CD4-positive, alpha-beta T cell (primary cell): Measurements from ENCODE around the gene TGM5. TPM values are rescaled to one million over a fixed set of nuclear protein-coding genes. Genes with fewer than 3 reads are reported as not detected.
A peak's percentile ranks its signal among the peaks of the same experiment; 100 is the strongest.
"Not testable (repeated sequence)": the region's sequence is repeated elsewhere in the genome, so short reads cannot be mapped to it uniquely, and the experiment has no call there.

Experiments used
- ATAC-seq: fragments of 200-7000 bp; cut with Tn5 transposase; one replicate; pipeline ENCODE4 v1.10.0; 2022; ENCODE audit warnings: mild to moderate bottlenecking; ENCODE audit not compliant: poor library complexity
- CTCF ChIA-PET: fragments of 350-600 bp; sonication (Branson Sonifier 250); formaldehyde crosslinking; loops from one replicate; lab custom pipeline; 2021; ENCODE audit warnings: antibody characterized with exemption, inconsistent platforms; lab: Charles Lee
- POLR2A ChIA-PET: fragments of 350-600 bp; sonication (Branson Sonifier 250); formaldehyde crosslinking; loops from one replicate; lab custom pipeline; 2021; ENCODE audit warnings: antibody characterized with exemption, inconsistent platforms; lab: Charles Lee
- DNase-seq, 14 experiments: peaks; one replicate each; pipeline ENCODE4 v3.0.0-alpha.2; 2013 to 2020; ENCODE audit warnings: mixed read lengths in 2 of 14
- H3K27ac ChIP-seq, 2 donors: one replicate each; pipeline versions ENCODE4 v1.5.1 to v1.7.0; 2013; ENCODE audit warnings: low read length in 2 of 2, low read depth in 1 of 2, mild to moderate bottlenecking in 1 of 2
- H3K27me3 ChIP-seq, 2 experiments: 1 replicate in 1 of 2; 2 replicates in 1 of 2; pipeline versions ENCODE4 v1.6.1 to v1.7.0; 2013; ENCODE audit warnings: low read length in 2 of 2, control low read depth in 1 of 2, mild to moderate bottlenecking in 1 of 2, moderate library complexity in 1 of 2; ENCODE audit not compliant: insufficient read depth in 2 of 2, control insufficient read depth in 1 of 2
- H3K36me3 ChIP-seq: one replicate; pipeline ENCODE4 v1.6.1; 2013; ENCODE audit warnings: low read length, control low read depth; ENCODE audit not compliant: insufficient read depth
- H3K4me1 ChIP-seq: one replicate; pipeline ENCODE4 v1.6.1; 2013; ENCODE audit warnings: low read length, control low read depth; ENCODE audit not compliant: insufficient read depth
- H3K4me3 ChIP-seq: one replicate; pipeline ENCODE4 v1.5.1; 2013; ENCODE audit warnings: mild to moderate bottlenecking, low read length, moderate library complexity
- H3K9me3 ChIP-seq, 2 experiments: 1 replicate in 1 of 2; 2 replicates in 1 of 2; pipeline versions ENCODE4 v1.6.1 to v1.7.0; 2013; ENCODE audit warnings: low read length in 2 of 2, mild to moderate bottlenecking in 2 of 2, control low read depth in 1 of 2, moderate library complexity in 1 of 2; ENCODE audit not compliant: control insufficient read depth in 1 of 2, insufficient read depth in 1 of 2
- H3K27ac Mint-ChIP-seq: one replicate; pipeline ENCODE4 v1.8.0; 2020; ENCODE audit warnings: mixed read lengths
- H3K27me3 Mint-ChIP-seq: one replicate; pipeline ENCODE4 v1.8.0; 2021; ENCODE audit warnings: mixed read lengths
- H3K36me3 Mint-ChIP-seq: one replicate; pipeline ENCODE4 v1.8.0; 2021; ENCODE audit warnings: low read depth, mixed read lengths
- H3K4me1 Mint-ChIP-seq: one replicate; pipeline ENCODE4 v1.8.0; 2021; ENCODE audit warnings: low read depth, mixed read lengths
- H3K4me3 Mint-ChIP-seq: one replicate; pipeline ENCODE4 v1.8.0; 2020; ENCODE audit warnings: mild to moderate bottlenecking, mixed read lengths
- H3K9me3 Mint-ChIP-seq: one replicate; pipeline ENCODE4 v1.8.0; 2020; ENCODE audit warnings: mixed read lengths
- CTCF ChIP-seq: fragments of 200-600 bp; IDR thresholded peaks from one replicate; pipeline ENCODE4 v1.8.0; 2022; ENCODE audit warnings: antibody characterized with exemption, mild to moderate bottlenecking
- intact Hi-C, 2 experiments: fragments of 100-400 bp; cut with DNase I in 1 of 2; cut with micrococcal nuclease in 1 of 2; formaldehyde crosslinking; loops; one replicate each; pipeline versions ENCODE4 v1.15.1 to v1.9.0; 2023 to 2025; cut with DNase I, micrococcal nuclease
- total RNA-seq, 174 experiments: library from RNA in 2 of 174; stranded (reverse) in 2 of 174; gene quantifications; one replicate each; pipeline ENCODE4 v1.2.3 and lab custom pipeline; 2021 to 2026

TGM5 gene
- total RNA-seq, 2 experiments from 2014 or later, result not detected

GRCh38 chr15:43274136-43274535 is 7.4 kb upstream of the TGM5 start:
- Histone ChIP-seq H3K4me1 (peaks cover 9% of the 10 kb centered on the region), H3K36me3 (no peaks in the 10 kb centered on the region), H3K27me3 (peaks cover 0 to 2% of the 10 kb centered on the region in 2 experiments), H3K27ac (no peak overlapping the region), H3K4me3 (no peak overlapping the region), H3K9me3 (peaks cover 0 to 4% of the 10 kb centered on the region in 2 experiments)
- no peak for TF ChIP-seq CTCF
- ChIA-PET POLR2A (no interaction called here), CTCF (no interaction called here)
- Mint-ChIP-seq H3K27me3 (peaks cover 8% of the 10 kb centered on the region), H3K4me1 (peaks cover 5% of the 10 kb centered on the region), H3K4me3 (no peak overlapping the region), H3K36me3 (no peaks in the 10 kb centered on the region), H3K9me3 (no peaks in the 10 kb centered on the region), H3K27ac (no peak overlapping the region)
- intact Hi-C loops, result no loop called here
- ATAC-seq (no peak), DNase-seq (no peak)

GRCh38 chr15:43273243-43273642 is 6.5 kb upstream of the TGM5 start:
- H3K27me3 Mint-ChIP-seq, result peaks cover 8% of the 10 kb centered on the region
- ATAC-seq, result no peak
- no peaks in the 10 kb centered on the region for H3K9me3 Mint-ChIP-seq
- H3K4me1 Mint-ChIP-seq, result peaks cover 5% of the 10 kb centered on the region
- DNase-seq, result no peak
- no peak overlapping the region for H3K27ac Mint-ChIP-seq
- ChIA-PET CTCF (no interaction called here), POLR2A (no interaction called here)
- no peaks in the 10 kb centered on the region for H3K36me3 Mint-ChIP-seq
- H3K4me1 ChIP-seq, result peaks cover 9% of the 10 kb centered on the region
- peaks cover 0 to 2% of the 10 kb centered on the region in 2 experiments for H3K27me3 ChIP-seq
- H3K4me3 ChIP-seq, result no peak overlapping the region
- no peaks in the 10 kb centered on the region for H3K36me3 ChIP-seq
- H3K9me3 ChIP-seq, result peaks cover 0 to 4% of the 10 kb centered on the region in 2 experiments
- H3K4me3 Mint-ChIP-seq, result no peak overlapping the region
- intact Hi-C loops, result no loop called here
- TF ChIP-seq CTCF, result no peak
- H3K27ac ChIP-seq, result no peak overlapping the region

- H3K27ac Mint-ChIP-seq, H3K36me3 Mint-ChIP-seq, H3K4me1 ChIP-seq, intact Hi-C loops, H3K4me1 Mint-ChIP-seq, H3K9me3 Mint-ChIP-seq, ATAC-seq, H3K27me3 Mint-ChIP-seq, CTCF ChIA-PET, H3K4me3 ChIP-seq, DNase-seq, H3K9me3 ChIP-seq, H3K4me3 Mint-ChIP-seq, H3K27ac ChIP-seq, H3K27me3 ChIP-seq, H3K36me3 ChIP-seq, POLR2A ChIA-PET: not testable (repeated sequence)
Measured at GRCh38 chr15:43271908-43272307, 5.2 kb upstream of the TGM5 start.

- peaks cover 5% of the 10 kb centered on the region for H3K4me1 Mint-ChIP-seq
- H3K27ac Mint-ChIP-seq, result no peak overlapping the region
- CTCF ChIA-PET, result no interaction called here
- Histone ChIP-seq H3K4me1 (peaks cover 9% of the 10 kb centered on the region), H3K4me3 (no peak overlapping the region), H3K27me3 (peaks cover 0 to 5% of the 10 kb centered on the region in 2 experiments), H3K27ac (no peak overlapping the region), H3K36me3 (no peaks in the 10 kb centered on the region), H3K9me3 (peaks cover 0 to 4% of the 10 kb centered on the region in 2 experiments)
- intact Hi-C loops, result no loop called here
- POLR2A ChIA-PET, result no interaction called here
- H3K36me3 Mint-ChIP-seq, result no peaks in the 10 kb centered on the region
- DNase-seq (peak in 3 of 14 experiments; percentile 3 to 38 (median 30)), ATAC-seq (no peak)
- H3K4me3 Mint-ChIP-seq, result no peak overlapping the region
- peaks cover 8% of the 10 kb centered on the region for H3K27me3 Mint-ChIP-seq
- TF ChIP-seq CTCF, result no peak
- H3K9me3 Mint-ChIP-seq, result no peaks in the 10 kb centered on the region
Measured at GRCh38 chr15:43270676-43271306, 4.1 kb upstream of the TGM5 start.
